HTR-8/SVneo (cell line): ENCODE measurements around the gene MPV17.
A peak's percentile ranks its signal among the peaks of the same experiment; 100 is the strongest.
"Not testable (repeated sequence)": the region's sequence is repeated elsewhere in the genome, so short reads cannot be mapped to it uniquely, and the experiment has no call there.

Experiments used
- DNase-seq: peaks from one replicate; pipeline ENCODE4 v3.0.0; 2011; ENCODE audit warnings: low spot score, mixed read lengths; ENCODE audit not compliant: insufficient read length
- FAIRE-seq: peaks from 2 replicates; lab custom pipeline; 2011; peaks lifted over from hg19 to GRCh38; lab: Jason Lieb, UNC

The MPV17 gene

GRCh38 chr2:27324720-27325119 lies 1.8 kb upstream of the MPV17 start:
- FAIRE-seq = no peak
- DNase-seq = no peak

- no peak for FAIRE-seq
- DNase-seq = no peak
These were observed 844 bp upstream of the MPV17 start for GRCh38 chr2:27323596-27324285.

GRCh38 chr2:27322301-27322765 lies 564 bp downstream of the MPV17 start:
- DNase-seq (no peak), FAIRE-seq (no peak)

GRCh38 chr2:27320958-27321543 lies 1.8 kb downstream of the MPV17 start:
- DNase-seq (peak; percentile 98), FAIRE-seq (peak; percentile 91)

- FAIRE-seq, DNase-seq: not testable (repeated sequence)
These were observed 3.1 kb downstream of the MPV17 start for GRCh38 chr2:27319839-27320238.

GRCh38 chr2:27316655-27317412 lies 6.1 kb downstream of the MPV17 start:
- no peak for FAIRE-seq

GRCh38 chr2:27315122-27315521 lies 7.8 kb downstream of the MPV17 start:
- no peak for DNase-seq
- FAIRE-seq = no peak

More at GRCh38 chr2:27316655-27317412, 6.1 kb downstream of the MPV17 start:
- no peak for DNase-seq

GRCh38 chr2:27314709-27315108 lies 8.2 kb downstream of the MPV17 start:
- FAIRE-seq = no peak
- no peak for DNase-seq

GRCh38 chr2:27313882-27314645 lies 8.8 kb downstream of the MPV17 start:
- FAIRE-seq (no peak), DNase-seq (no peak)

GRCh38 chr2:27312152-27312551 lies 10.7 kb downstream of the MPV17 start:
- FAIRE-seq = peak; percentile 48
- DNase-seq = no peak

GRCh38 chr2:27309651-27310050 lies 13.2 kb downstream of the MPV17 start:
- DNase-seq (no peak), FAIRE-seq (no peak)

- FAIRE-seq = no peak
- DNase-seq = no peak
These were observed 14.5 kb downstream of the MPV17 start, which contains the start of gene UCN for GRCh38 chr2:27308359-27308881. UCN (minus strand) TSS chr2:27308445; CDS start chr2:27307895, 550 bp downstream.

GRCh38 chr2:27307545-27308358 lies 15.1 kb downstream of the MPV17 start:
- no peak for FAIRE-seq

GRCh38 chr2:27307287-27307544 lies 15.7 kb downstream of the MPV17 start:
- FAIRE-seq = no peak
- DNase-seq = no peak

More at GRCh38 chr2:27307545-27308358, 15.1 kb downstream of the MPV17 start:
- no peak for DNase-seq

- FAIRE-seq (no peak), DNase-seq (no peak)
These were observed 16.2 kb downstream of the MPV17 start for GRCh38 chr2:27306573-27307286.

- FAIRE-seq (no peak), DNase-seq (no peak)
These were observed 16.8 kb downstream of the MPV17 start for GRCh38 chr2:27306136-27306535.

- DNase-seq (no peak), FAIRE-seq (no peak)
These were observed 17.4 kb downstream of the MPV17 start for GRCh38 chr2:27305516-27305915.

- DNase-seq (no peak), FAIRE-seq (no peak)
These were observed 18.2 kb downstream of the MPV17 start for GRCh38 chr2:27304488-27305240.
